Natural killer cell (primary cell): Measurements from ENCODE around the gene EXOC3L1. TPM values are rescaled to one million over a fixed set of nuclear protein-coding genes. Genes with fewer than 3 reads are reported as not detected.

Source experiments
- ATAC-seq, 3 donors: fragments of 150-1000 bp in 2 of 3; fragments of 200-7000 bp in 1 of 3; cut with Tn5 transposase; 1 replicate in 1 of 3; 2 replicates in 2 of 3; pipeline ENCODE4 v1.10.0; 2021; ENCODE audit warnings: mild to moderate bottlenecking in 2 of 3, moderate library complexity in 2 of 3
- DNase-seq, 2 donors: peaks; one replicate each; pipeline versions ENCODE4 v3.0.0 to v3.0.0-alpha.2; 2013 to 2021; ENCODE audit warnings: mixed read lengths in 1 of 2
- H3K27ac ChIP-seq: one replicate; pipeline ENCODE4 v1.5.1; 2013; ENCODE audit warnings: mild to moderate bottlenecking, low read length
- H3K27me3 ChIP-seq: one replicate; pipeline ENCODE4 v1.6.1; 2013; ENCODE audit warnings: low read length; ENCODE audit not compliant: control insufficient read depth, insufficient read depth
- H3K36me3 ChIP-seq: one replicate; pipeline ENCODE4 v1.6.1; 2013; ENCODE audit warnings: low read length; ENCODE audit not compliant: control insufficient read depth, insufficient read depth
- H3K4me1 ChIP-seq: one replicate; pipeline ENCODE4 v1.6.1; 2013; ENCODE audit warnings: low read length; ENCODE audit not compliant: control insufficient read depth, insufficient read depth
- H3K4me3 ChIP-seq: one replicate; pipeline ENCODE4 v1.5.1; 2013; ENCODE audit warnings: low read length
- H3K9me3 ChIP-seq: one replicate; pipeline ENCODE4 v1.6.1; 2013; ENCODE audit warnings: low read length; ENCODE audit not compliant: control insufficient read depth, insufficient read depth
- H3K27ac Mint-ChIP-seq, 2 donors: one replicate each; pipeline ENCODE4 v1.8.0; 2022; ENCODE audit warnings: mild to moderate bottlenecking in 2 of 2, mixed read lengths in 2 of 2, moderate library complexity in 1 of 2
- H3K27me3 Mint-ChIP-seq, 2 donors: one replicate each; pipeline ENCODE4 v1.8.0; 2022; ENCODE audit warnings: low read depth in 2 of 2, mixed read lengths in 2 of 2
- H3K36me3 Mint-ChIP-seq: one replicate; pipeline ENCODE4 v1.8.0; 2022; ENCODE audit warnings: mixed read lengths
- H3K4me1 Mint-ChIP-seq, 2 donors: one replicate each; pipeline ENCODE4 v1.8.0; 2022; ENCODE audit warnings: mixed read lengths in 2 of 2
- H3K4me3 Mint-ChIP-seq: one replicate; pipeline ENCODE4 v1.8.0; 2022; ENCODE audit warnings: mild to moderate bottlenecking, moderate library complexity, mixed read lengths
- H3K9me3 Mint-ChIP-seq, 2 donors: one replicate each; pipeline ENCODE4 v1.8.0; 2022; ENCODE audit warnings: mixed read lengths in 2 of 2
- CTCF ChIP-seq: fragments of 200-600 bp; IDR thresholded peaks from one replicate; pipeline ENCODE4 v1.8.0; 2022; ENCODE audit warnings: antibody characterized with exemption
- WGBS: methylation state at CpG from one replicate; pipeline ENCODE4 v1.1.7; 2013; ENCODE audit warnings: missing lambda C conversion rate; ENCODE audit not compliant: insufficient coverage; 5-methylcytosine and 5-hydroxymethylcytosine counted together
- intact Hi-C: fragments of 100-400 bp; cut with micrococcal nuclease; formaldehyde crosslinking; loops from one replicate; pipeline ENCODE4 v1.14.2; 2022
- total RNA-seq, 4 donors: library from RNA; stranded (reverse); fragments of 120-200 nt in 1 of 4; gene quantifications; one replicate each; pipeline versions ENCODE4 v1.2.3 to v1.2.4, GENCODE V29; 2013 to 2022

The EXOC3L1 gene
- total RNA-seq, 3 donors from 2014 or later (not counting 1 experiment from before 2014, with no cell fraction given) = not detected

DNA sequence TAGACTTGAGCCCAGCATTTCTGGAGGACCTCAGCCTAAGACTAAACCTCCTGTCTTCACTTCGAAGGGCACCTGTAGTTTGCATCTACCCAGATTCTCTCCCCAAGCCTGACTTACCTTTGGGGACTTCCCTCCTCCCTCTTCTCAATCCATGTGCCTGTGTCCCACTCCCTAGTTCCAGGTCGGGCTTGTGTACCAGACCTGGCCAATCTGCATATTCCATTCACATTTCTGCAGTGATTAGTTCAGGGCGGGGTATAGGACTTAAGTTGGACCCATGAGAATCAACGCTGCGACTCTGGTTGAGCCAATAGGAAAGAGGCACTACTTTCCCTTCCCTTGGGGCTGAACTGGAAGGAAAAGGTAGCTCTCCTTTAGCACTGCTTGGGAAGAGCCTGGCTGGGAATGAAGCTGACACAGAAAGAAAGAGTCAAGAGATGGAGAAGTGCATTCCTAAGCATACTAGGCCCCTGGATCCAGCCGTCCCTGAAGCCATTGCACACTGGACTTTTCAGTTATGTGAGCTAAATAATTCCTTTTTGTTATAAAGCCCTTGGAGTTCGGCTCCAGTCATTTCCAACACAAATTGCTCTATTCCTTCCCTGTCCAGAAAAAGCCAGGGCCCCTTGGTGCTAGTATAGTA lies 32.7 kb downstream of the EXOC3L1 start:
- Histone ChIP-seq H3K27ac (peak overlapping the region; percentile 88), H3K4me3 (no peak overlapping the region), H3K27me3 (peaks cover 10% of the 10 kb centered on the region), H3K4me1 (peaks cover 62% of the 10 kb centered on the region), H3K36me3 (no peaks in the 10 kb centered on the region), H3K9me3 (no peaks in the 10 kb centered on the region)
- Mint-ChIP-seq H3K27ac (peak overlapping the region; percentile 80 to 85), H3K27me3 (peaks cover 7 to 19% of the 10 kb centered on the region in 2 donors), H3K9me3 (no peaks in the 10 kb centered on the region), H3K4me1 (peaks cover 25 to 52% of the 10 kb centered on the region in 2 donors), H3K36me3 (no peaks in the 10 kb centered on the region), H3K4me3 (peak overlapping the region; percentile 88)
- WGBS = 90% methylated on average over 7 of the region's 7 CpGs
- intact Hi-C loops = loop anchor here (5.0 kb wide), 1 partner anchor 45 kb away; no protein-coding TSS in a partner anchor
- DNase-seq = no peak
- no peak for TF ChIP-seq CTCF
- ATAC-seq = no peak

GRCh38 chr16:67156143-67156844 lies 33.6 kb downstream of the EXOC3L1 start:
- peaks cover 7 to 16% of the 10 kb centered on the region in 2 donors for H3K27me3 Mint-ChIP-seq
- no peak for DNase-seq
- no peak overlapping the region for H3K4me3 Mint-ChIP-seq
- H3K9me3 Mint-ChIP-seq = no peaks in the 10 kb centered on the region
- H3K27ac ChIP-seq = no peak overlapping the region
- no peak for TF ChIP-seq CTCF
- no peaks in the 10 kb centered on the region for H3K36me3 Mint-ChIP-seq
- no peaks in the 10 kb centered on the region for H3K36me3 ChIP-seq
- no peak overlapping the region for H3K27ac Mint-ChIP-seq
- peaks cover 25 to 55% of the 10 kb centered on the region in 2 donors for H3K4me1 Mint-ChIP-seq
- intact Hi-C loops = loop anchor here (5.0 kb wide), 1 partner anchor 44 kb away; no protein-coding TSS in a partner anchor
- no peak for ATAC-seq
- 89% methylated on average over 15 of the region's 15 CpGs for WGBS
- H3K4me1 ChIP-seq = peaks cover 56% of the 10 kb centered on the region
- H3K9me3 ChIP-seq = no peaks in the 10 kb centered on the region
- H3K4me3 ChIP-seq = no peak overlapping the region
- peaks cover 3% of the 10 kb centered on the region for H3K27me3 ChIP-seq

- TF ChIP-seq CTCF = peak; percentile 98
- H3K4me1 ChIP-seq = peaks cover 55% of the 10 kb centered on the region
- Mint-ChIP-seq H3K27me3 (peaks cover 7 to 16% of the 10 kb centered on the region in 2 donors), H3K4me3 (peak overlapping the region; percentile 40), H3K27ac (no peak overlapping the region), H3K36me3 (no peaks in the 10 kb centered on the region), H3K4me1 (peaks cover 18 to 54% of the 10 kb centered on the region in 2 donors), H3K9me3 (no peaks in the 10 kb centered on the region)
- ATAC-seq (peak; percentile 59 to 75 (median 61)), DNase-seq (peak; percentile 79 to 94)
- H3K27me3 ChIP-seq = peaks cover 7% of the 10 kb centered on the region
- H3K36me3 ChIP-seq = no peaks in the 10 kb centered on the region
- no peaks in the 10 kb centered on the region for H3K9me3 ChIP-seq
- H3K4me3 ChIP-seq = no peak overlapping the region
- no peak overlapping the region for H3K27ac ChIP-seq
- intact Hi-C loops = loop anchor here (1.0 to 5.0 kb wide), 3 partner anchors 43 to 178 kb away; no protein-coding TSS in a partner anchor
- 19% methylated on average over 74 of the region's 74 CpGs for WGBS
Measured at GRCh38 chr16:67155295-67156142, 34.4 kb downstream of the EXOC3L1 start.
